ENCODE results near the gene RBM45. TPM values are rescaled to one million over a fixed set of nuclear protein-coding genes. Genes with fewer than 3 reads are reported as not detected.

Gene RBM45
- polyA plus RNA-seq, 1 donor from 2014 or later = 30.3 TPM

DNA sequence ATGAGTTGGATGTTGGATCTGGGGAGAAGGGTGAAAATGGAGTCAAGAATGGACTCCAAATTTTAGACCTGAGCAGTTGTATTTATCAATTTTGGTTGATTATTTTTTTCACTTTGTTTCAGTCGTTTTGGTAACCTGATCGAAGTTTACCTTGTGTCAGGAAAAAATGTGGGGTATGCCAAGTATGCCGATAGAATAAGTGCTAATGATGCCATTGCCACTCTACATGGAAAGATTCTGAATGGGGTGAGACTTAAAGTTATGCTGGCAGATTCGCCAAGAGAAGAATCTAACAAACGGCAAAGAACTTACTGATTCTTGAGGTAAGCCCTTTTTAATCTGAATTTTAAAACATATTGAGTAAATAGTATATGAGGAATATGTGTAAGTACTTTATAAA, 13.6 kb downstream of the RBM45 start:
- Histone ChIP-seq H3K9me2 (ENCODE audit: insufficient read depth, low read length) (no peaks in the 10 kb centered on the region), H3K4me3 (ENCODE audit: low read length) (no peak overlapping the region), H2AFZ (ENCODE audit: low read depth, low read length) (no peak overlapping the region), H3K9ac (ENCODE audit: low read length) (no peak overlapping the region), H3K27ac (ENCODE audit: low read length) (no peak overlapping the region), H3F3A (ENCODE audit: insufficient read depth, low read length, poor library complexity, severe bottlenecking) (no peaks in the 10 kb centered on the region), H3K9me3 (ENCODE audit: low read length) (no peaks in the 10 kb centered on the region), H3K79me2 (replicated peaks; ENCODE audit: insufficient read depth, low read length) (no peaks in the 10 kb centered on the region), H3K36me3 (ENCODE audit: insufficient read depth, low read length) (peaks cover 5% of the 10 kb centered on the region), H3K4me2 (ENCODE audit: low read length) (no peak overlapping the region), H3K27me3 (ENCODE audit: insufficient read depth, low read depth, low read length) (no peaks in the 10 kb centered on the region), H4K20me1 (ENCODE audit: insufficient read depth) (no peaks in the 10 kb centered on the region)
- TF ChIP-seq, protein P1, sequence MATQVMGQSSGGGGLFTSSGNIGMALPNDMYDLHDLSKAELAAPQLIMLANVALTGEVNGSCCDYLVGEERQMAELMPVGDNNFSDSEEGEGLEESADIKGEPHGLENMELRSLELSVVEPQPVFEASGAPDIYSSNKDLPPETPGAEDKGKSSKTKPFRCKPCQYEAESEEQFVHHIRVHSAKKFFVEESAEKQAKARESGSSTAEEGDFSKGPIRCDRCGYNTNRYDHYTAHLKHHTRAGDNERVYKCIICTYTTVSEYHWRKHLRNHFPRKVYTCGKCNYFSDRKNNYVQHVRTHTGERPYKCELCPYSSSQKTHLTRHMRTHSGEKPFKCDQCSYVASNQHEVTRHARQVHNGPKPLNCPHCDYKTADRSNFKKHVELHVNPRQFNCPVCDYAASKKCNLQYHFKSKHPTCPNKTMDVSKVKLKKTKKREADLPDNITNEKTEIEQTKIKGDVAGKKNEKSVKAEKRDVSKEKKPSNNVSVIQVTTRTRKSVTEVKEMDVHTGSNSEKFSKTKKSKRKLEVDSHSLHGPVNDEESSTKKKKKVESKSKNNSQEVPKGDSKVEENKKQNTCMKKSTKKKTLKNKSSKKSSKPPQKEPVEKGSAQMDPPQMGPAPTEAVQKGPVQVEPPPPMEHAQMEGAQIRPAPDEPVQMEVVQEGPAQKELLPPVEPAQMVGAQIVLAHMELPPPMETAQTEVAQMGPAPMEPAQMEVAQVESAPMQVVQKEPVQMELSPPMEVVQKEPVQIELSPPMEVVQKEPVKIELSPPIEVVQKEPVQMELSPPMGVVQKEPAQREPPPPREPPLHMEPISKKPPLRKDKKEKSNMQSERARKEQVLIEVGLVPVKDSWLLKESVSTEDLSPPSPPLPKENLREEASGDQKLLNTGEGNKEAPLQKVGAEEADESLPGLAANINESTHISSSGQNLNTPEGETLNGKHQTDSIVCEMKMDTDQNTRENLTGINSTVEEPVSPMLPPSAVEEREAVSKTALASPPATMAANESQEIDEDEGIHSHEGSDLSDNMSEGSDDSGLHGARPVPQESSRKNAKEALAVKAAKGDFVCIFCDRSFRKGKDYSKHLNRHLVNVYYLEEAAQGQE (IDR thresholded peaks at IDR 0.05; ENCODE audit: borderline replicate concordance) = no peak
- TF ChIP-seq TAF1 (IDR thresholded peaks at IDR 0.05; ENCODE audit: low read depth) (no peak), RAD21 (conservative IDR thresholded peaks at IDR 0.05) (no peak), POLR2AphosphoS5 (IDR thresholded peaks at IDR 0.05) (no peak), EP300 (conservative IDR thresholded peaks at IDR 0.05; ENCODE audit: poor library complexity, severe bottlenecking) (no peak), SMC3 (conservative IDR thresholded peaks at IDR 0.05; ENCODE audit: poor library complexity) (no peak), MXI1 (conservative IDR thresholded peaks at IDR 0.05; ENCODE audit: poor library complexity, severe bottlenecking) (no peak), EZH2 (IDR thresholded peaks at IDR 0.05; ENCODE audit: borderline replicate concordance, insufficient read depth, low read length, poor library complexity, severe bottlenecking) (no peak)
- TF ChIP-seq, protein P2, sequence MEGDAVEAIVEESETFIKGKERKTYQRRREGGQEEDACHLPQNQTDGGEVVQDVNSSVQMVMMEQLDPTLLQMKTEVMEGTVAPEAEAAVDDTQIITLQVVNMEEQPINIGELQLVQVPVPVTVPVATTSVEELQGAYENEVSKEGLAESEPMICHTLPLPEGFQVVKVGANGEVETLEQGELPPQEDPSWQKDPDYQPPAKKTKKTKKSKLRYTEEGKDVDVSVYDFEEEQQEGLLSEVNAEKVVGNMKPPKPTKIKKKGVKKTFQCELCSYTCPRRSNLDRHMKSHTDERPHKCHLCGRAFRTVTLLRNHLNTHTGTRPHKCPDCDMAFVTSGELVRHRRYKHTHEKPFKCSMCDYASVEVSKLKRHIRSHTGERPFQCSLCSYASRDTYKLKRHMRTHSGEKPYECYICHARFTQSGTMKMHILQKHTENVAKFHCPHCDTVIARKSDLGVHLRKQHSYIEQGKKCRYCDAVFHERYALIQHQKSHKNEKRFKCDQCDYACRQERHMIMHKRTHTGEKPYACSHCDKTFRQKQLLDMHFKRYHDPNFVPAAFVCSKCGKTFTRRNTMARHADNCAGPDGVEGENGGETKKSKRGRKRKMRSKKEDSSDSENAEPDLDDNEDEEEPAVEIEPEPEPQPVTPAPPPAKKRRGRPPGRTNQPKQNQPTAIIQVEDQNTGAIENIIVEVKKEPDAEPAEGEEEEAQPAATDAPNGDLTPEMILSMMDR (IDR thresholded peaks at IDR 0.05; ENCODE audit: poor library complexity, severe bottlenecking) = no peak

DNA sequence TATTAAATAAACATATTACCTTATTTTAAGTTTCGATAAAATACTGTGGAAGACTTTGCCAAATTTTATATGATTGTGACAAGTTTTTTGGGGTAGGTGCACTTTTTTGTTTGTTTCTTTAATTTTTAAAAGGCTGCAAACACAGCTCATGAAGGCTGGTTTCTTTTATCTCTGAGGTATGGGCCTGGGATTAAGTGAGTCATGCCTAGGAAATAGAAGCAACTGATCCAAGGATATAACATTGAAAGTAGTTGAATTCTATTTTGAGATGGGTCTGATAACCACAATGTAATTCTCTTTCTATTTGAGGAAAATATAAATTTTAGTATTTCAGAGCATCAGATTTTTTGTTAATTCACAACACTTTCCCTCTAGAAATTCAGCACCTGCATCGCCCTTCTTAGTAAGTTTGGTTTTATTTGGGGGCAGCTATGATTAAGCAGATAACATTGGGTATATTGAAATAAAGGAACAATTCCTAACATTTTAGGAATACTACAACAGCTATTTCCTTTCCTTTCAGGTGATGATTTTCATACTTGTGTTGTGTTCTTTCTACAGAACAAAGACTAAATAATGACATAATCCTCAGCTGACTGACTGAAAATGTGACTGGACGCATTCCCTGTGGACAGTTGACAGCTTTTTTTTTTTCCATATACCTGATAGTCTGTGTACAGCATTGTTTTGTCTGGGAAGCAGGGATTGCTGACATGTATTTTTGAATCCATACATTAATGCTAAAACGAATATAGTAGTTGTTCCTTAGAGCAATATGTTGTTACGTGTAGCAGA, 16.8 kb downstream of the RBM45 start:
- Histone ChIP-seq H3K9me3 (ENCODE audit: low read length) (no peaks in the 10 kb centered on the region), H3K9me2 (ENCODE audit: insufficient read depth, low read length) (no peaks in the 10 kb centered on the region), H3K4me2 (ENCODE audit: low read length) (no peak overlapping the region), H4K20me1 (ENCODE audit: insufficient read depth) (no peaks in the 10 kb centered on the region), H3K36me3 (ENCODE audit: insufficient read depth, low read length) (peaks cover 5% of the 10 kb centered on the region), H3K9ac (ENCODE audit: low read length) (no peak overlapping the region), H2AFZ (ENCODE audit: low read depth, low read length) (no peak overlapping the region), H3K4me3 (ENCODE audit: low read length) (no peak overlapping the region), H3K27me3 (ENCODE audit: insufficient read depth, low read depth, low read length) (no peaks in the 10 kb centered on the region), H3K79me2 (replicated peaks; ENCODE audit: insufficient read depth, low read length) (no peaks in the 10 kb centered on the region), H3K27ac (ENCODE audit: low read length) (no peak overlapping the region), H3F3A (ENCODE audit: insufficient read depth, low read length, poor library complexity, severe bottlenecking) (no peaks in the 10 kb centered on the region)
- TF ChIP-seq, protein P2 (IDR thresholded peaks at IDR 0.05; ENCODE audit: poor library complexity, severe bottlenecking) = no peak
- TF ChIP-seq, protein P1 (IDR thresholded peaks at IDR 0.05; ENCODE audit: borderline replicate concordance) = no peak
- TF ChIP-seq SMC3 (conservative IDR thresholded peaks at IDR 0.05; ENCODE audit: poor library complexity) (no peak), RAD21 (conservative IDR thresholded peaks at IDR 0.05) (no peak), TAF1 (IDR thresholded peaks at IDR 0.05; ENCODE audit: low read depth) (no peak), MXI1 (conservative IDR thresholded peaks at IDR 0.05; ENCODE audit: poor library complexity, severe bottlenecking) (no peak)
